Measurements from ENCODE around the gene UBD. TPM values are rescaled to one million over a fixed set of nuclear protein-coding genes. Genes with fewer than 3 reads are reported as not detected.

The UBD gene
- total RNA-seq, 1 experiment from 2014 or later, result not detected

GRCh38 chr6:29509239-29509638, 50.3 kb downstream of the UBD start:
- no peak for DNase-seq
- H3K9me3 ChIP-seq (ENCODE audit: low read length), result no peaks in the 10 kb centered on the region
- no peak overlapping the region for H3K4me2 ChIP-seq (ENCODE audit: low read length)
- TF ChIP-seq EZH2phosphoT487 (IDR thresholded peaks at IDR 0.05; ENCODE audit: borderline replicate concordance, low read length), result no peak
- TF ChIP-seq CTCF (conservative IDR thresholded peaks at IDR 0.05; ENCODE audit: low read depth, low read length), result no peak
- TF ChIP-seq EZH2 (IDR thresholded peaks at IDR 0.05; ENCODE audit: low read length, unreplicated experiment), result no peak
- H3K27me3 ChIP-seq (ENCODE audit: low read length), result peaks cover 55% of the 10 kb centered on the region
- no peaks in the 10 kb centered on the region for H3K79me2 ChIP-seq (ENCODE audit: low read length)
- CTCF ChIA-PET, result no interaction called here
- intact Hi-C loops (cut with micrococcal nuclease), result no loop called here
- no peak overlapping the region for H3K27ac ChIP-seq (ENCODE audit: low read length)
- no peak overlapping the region for H3K9ac ChIP-seq (ENCODE audit: low read length)
- no TSS peak for BruUV-seq (replicated peaks)
- H3K4me1 ChIP-seq (ENCODE audit: insufficient read depth, low read length), result no peaks in the 10 kb centered on the region
- H4K20me1 ChIP-seq (ENCODE audit: low read length), result no peaks in the 10 kb centered on the region
- no peaks in the 10 kb centered on the region for H3F3A ChIP-seq (ENCODE audit: low read length, unreplicated experiment)
- H3K36me3 ChIP-seq (ENCODE audit: low read depth, low read length), result no peaks in the 10 kb centered on the region
- no peak for ATAC-seq
- no peak overlapping the region for H2AFZ ChIP-seq (ENCODE audit: low read length)
- no peaks in the 10 kb centered on the region for H3K9me2 ChIP-seq (replicated peaks; ENCODE audit: low read length)
- no peak overlapping the region for H3K4me3 ChIP-seq (ENCODE audit: low read length)
- POLR2A ChIA-PET (ENCODE audit: unreplicated experiment), result no interaction called here

DNA sequence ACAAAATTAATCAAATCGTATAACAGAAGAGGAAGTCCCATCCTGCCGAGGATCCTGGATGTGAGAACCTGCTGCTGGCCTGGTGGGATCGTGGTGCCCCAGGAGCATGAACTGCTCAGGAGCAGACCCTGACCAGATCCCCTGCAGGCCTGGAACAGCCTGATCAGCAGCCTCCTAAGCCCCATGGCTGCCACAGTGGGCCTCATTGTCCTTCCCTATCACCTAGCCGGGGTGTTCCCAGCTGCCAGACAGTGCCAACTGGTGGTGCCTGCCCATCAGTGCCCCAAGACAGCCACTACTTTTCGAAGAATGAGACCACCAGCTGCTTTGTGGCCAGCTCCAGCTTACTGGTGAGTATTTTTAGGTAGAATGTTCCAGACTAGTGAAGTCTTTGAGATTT, 52.2 kb downstream of the UBD start:
- Histone ChIP-seq H3K9me2 (replicated peaks; ENCODE audit: low read length) (no peaks in the 10 kb centered on the region), H3K79me2 (ENCODE audit: low read length) (no peaks in the 10 kb centered on the region), H3K27ac (ENCODE audit: low read length) (no peak overlapping the region), H3K9me3 (ENCODE audit: low read length) (no peaks in the 10 kb centered on the region), H3K4me1 (ENCODE audit: insufficient read depth, low read length) (no peaks in the 10 kb centered on the region), H3K36me3 (ENCODE audit: low read depth, low read length) (no peaks in the 10 kb centered on the region), H3K4me2 (ENCODE audit: low read length) (no peak overlapping the region), H3F3A (ENCODE audit: low read length, unreplicated experiment) (no peaks in the 10 kb centered on the region), H2AFZ (ENCODE audit: low read length) (no peak overlapping the region), H3K27me3 (ENCODE audit: low read length) (peaks cover 59% of the 10 kb centered on the region), H4K20me1 (ENCODE audit: low read length) (no peaks in the 10 kb centered on the region), H3K4me3 (ENCODE audit: low read length) (no peak overlapping the region), H3K9ac (ENCODE audit: low read length) (no peak overlapping the region)
- intact Hi-C loops (cut with micrococcal nuclease), result no loop called here
- ATAC-seq (no peak), DNase-seq (no peak)
- TF ChIP-seq CTCF (conservative IDR thresholded peaks at IDR 0.05; ENCODE audit: low read depth, low read length) (no peak), EZH2 (IDR thresholded peaks at IDR 0.05; ENCODE audit: low read length, unreplicated experiment) (no peak)
- ChIA-PET POLR2A (ENCODE audit: unreplicated experiment) (no interaction called here), CTCF (no interaction called here)
- BruUV-seq (replicated peaks), result no TSS peak

GRCh38 chr6:29506446-29507067, 53.0 kb downstream of the UBD start:
- ChIA-PET CTCF (no interaction called here), POLR2A (ENCODE audit: unreplicated experiment) (no interaction called here)
- Histone ChIP-seq H3K36me3 (ENCODE audit: low read depth, low read length) (no peaks in the 10 kb centered on the region), H3K27ac (ENCODE audit: low read length) (no peak overlapping the region), H3K9me3 (ENCODE audit: low read length) (no peaks in the 10 kb centered on the region), H3K4me3 (ENCODE audit: low read length) (no peak overlapping the region), H3K27me3 (ENCODE audit: low read length) (peaks cover 66% of the 10 kb centered on the region), H3K9me2 (replicated peaks; ENCODE audit: low read length) (no peaks in the 10 kb centered on the region), H4K20me1 (ENCODE audit: low read length) (no peaks in the 10 kb centered on the region), H2AFZ (ENCODE audit: low read length) (no peak overlapping the region), H3K9ac (ENCODE audit: low read length) (no peak overlapping the region), H3F3A (ENCODE audit: low read length, unreplicated experiment) (no peaks in the 10 kb centered on the region), H3K79me2 (ENCODE audit: low read length) (no peaks in the 10 kb centered on the region), H3K4me1 (ENCODE audit: insufficient read depth, low read length) (no peaks in the 10 kb centered on the region), H3K4me2 (ENCODE audit: low read length) (no peak overlapping the region)
- intact Hi-C loops (cut with micrococcal nuclease), result no loop called here
- no peak for DNase-seq
- BruUV-seq (replicated peaks), result no TSS peak
- ATAC-seq, result no peak
- TF ChIP-seq EZH2 (IDR thresholded peaks at IDR 0.05; ENCODE audit: low read length, unreplicated experiment) (no peak), CTCF (conservative IDR thresholded peaks at IDR 0.05; ENCODE audit: low read depth, low read length) (no peak), EZH2phosphoT487 (IDR thresholded peaks at IDR 0.05; ENCODE audit: borderline replicate concordance, low read length) (no peak)

All from PC-3 (cell line).